Measurements from ENCODE around the gene MON2. TPM values are rescaled to one million over a fixed set of nuclear protein-coding genes. Genes with fewer than 3 reads are reported as not detected.
A peak's percentile ranks its signal among the peaks of the same experiment; 100 is the strongest.

MON2 gene
- total and polyA plus RNA-seq, 7 donors = 4.9 to 18.2 (median 14.5) TPM

GRCh38 chr12:62466018-62466593 is 520 bp upstream of the MON2 start:
- Histone ChIP-seq H3K27ac (peak overlapping the region; percentile 97), H3K27me3 (ENCODE audit: insufficient read depth in 3 of 3, low read length in 2 of 3) (no peaks in the 10 kb centered on the region), H3K9me3 (no peaks in the 10 kb centered on the region), H3K4me1 (peaks cover 25% of the 10 kb centered on the region), H3K36me3 (ENCODE audit: insufficient read depth in 1 of 2, low read depth in 1 of 2) (peaks cover 2 to 3% of the 10 kb centered on the region in 2 donors), H3K4me3 (peak overlapping the region; percentile 99)
- peak; percentile 32 to 60 (median 50) for ATAC-seq
- no peak for TF ChIP-seq CTCF (IDR thresholded peaks at IDR 0.05)
- intact Hi-C loops (cut with DNase I) = no loop called here
- whole genome bisulfite sequencing, 3 donors = 0 to 1% (median 1%) methylated on average over 16 of the region's 16 CpGs
- peak in 1 of 2 donors; percentile 24 for DNase-seq

GRCh38 chr12:62468397-62468796 is 1.8 kb downstream of the MON2 start:
- no peak for DNase-seq
- ATAC-seq = no peak
- Histone ChIP-seq H3K4me3 (peak overlapping the region; percentile 99), H3K9me3 (no peaks in the 10 kb centered on the region), H3K4me1 (peaks cover 35% of the 10 kb centered on the region), H3K27me3 (ENCODE audit: insufficient read depth in 3 of 3, low read length in 2 of 3) (no peaks in the 10 kb centered on the region), H3K27ac (no peak overlapping the region), H3K36me3 (ENCODE audit: insufficient read depth in 1 of 2, low read depth in 1 of 2) (peaks cover 4 to 6% of the 10 kb centered on the region in 2 donors)
- intact Hi-C loops (cut with DNase I) = no loop called here
- TF ChIP-seq CTCF (IDR thresholded peaks at IDR 0.05) = no peak
- 65 to 71% (median 68%) methylated on average over 2 of the region's 2 CpGs for WGBS, 3 donors

GRCh38 chr12:62468935-62469334 is 2.3 kb downstream of the MON2 start:
- H3K4me1 ChIP-seq = peaks cover 35% of the 10 kb centered on the region
- ATAC-seq (no peak), DNase-seq (no peak)
- WGBS, 3 donors = 70 to 73% (median 71%) methylated on average over 7 to 8 of the region's 8 CpGs
- peak overlapping the region; percentile 99 for H3K4me3 ChIP-seq
- no peaks in the 10 kb centered on the region for H3K9me3 ChIP-seq
- intact Hi-C loops (cut with DNase I) = no loop called here
- H3K27me3 ChIP-seq (ENCODE audit: insufficient read depth in 3 of 3, low read length in 2 of 3) = no peaks in the 10 kb centered on the region
- no peak for TF ChIP-seq CTCF (IDR thresholded peaks at IDR 0.05)
- peaks cover 4 to 6% of the 10 kb centered on the region in 2 donors for H3K36me3 ChIP-seq (ENCODE audit: insufficient read depth in 1 of 2, low read depth in 1 of 2)
- no peak overlapping the region for H3K27ac ChIP-seq

GRCh38 chr12:62469704-62470103 is 3.1 kb downstream of the MON2 start:
- TF ChIP-seq CTCF (IDR thresholded peaks at IDR 0.05) = no peak
- Histone ChIP-seq H3K27me3 (ENCODE audit: insufficient read depth in 3 of 3, low read length in 2 of 3) (no peaks in the 10 kb centered on the region), H3K27ac (no peak overlapping the region), H3K9me3 (no peaks in the 10 kb centered on the region), H3K4me3 (peak overlapping the region; percentile 99), H3K4me1 (peaks cover 38% of the 10 kb centered on the region), H3K36me3 (ENCODE audit: insufficient read depth in 1 of 2, low read depth in 1 of 2) (peaks cover 4 to 6% of the 10 kb centered on the region in 2 donors)
- no peak for DNase-seq
- 82 to 94% (median 89%) methylated on average over 2 of the region's 2 CpGs for WGBS, 3 donors
- intact Hi-C loops (cut with DNase I) = loop anchor here in 1 of 2 donors (5.0 kb wide), 1 partner anchor 32 kb away; no protein-coding TSS in a partner anchor
- no peak for ATAC-seq

- intact Hi-C loops (cut with DNase I) = loop anchor here in 1 of 2 donors (5.0 kb wide), 1 partner anchor 34 kb away; no protein-coding TSS in a partner anchor
- Histone ChIP-seq H3K27ac (no peak overlapping the region), H3K4me3 (no peak overlapping the region), H3K36me3 (ENCODE audit: insufficient read depth in 1 of 2, low read depth in 1 of 2) (peaks cover 4 to 6% of the 10 kb centered on the region in 2 donors), H3K4me1 (peaks cover 38% of the 10 kb centered on the region), H3K27me3 (ENCODE audit: insufficient read depth in 3 of 3, low read length in 2 of 3) (no peaks in the 10 kb centered on the region), H3K9me3 (no peaks in the 10 kb centered on the region)
- TF ChIP-seq CTCF (IDR thresholded peaks at IDR 0.05) = no peak
- no peak for DNase-seq
- no peak for ATAC-seq
- WGBS, 3 donors = 82 to 84% (median 83%) methylated on average over 4 of the region's 4 CpGs
Observed at GRCh38 chr12:62471734-62472133, 5.1 kb downstream of the MON2 start.

Measured in psoas muscle (tissue), 8 donors.